ENCODE results near the gene PATJ.
"Not testable (repeated sequence)": the region's sequence is repeated elsewhere in the genome, so short reads cannot be mapped to it uniquely, and the experiment has no call there.

The PATJ gene

DNA sequence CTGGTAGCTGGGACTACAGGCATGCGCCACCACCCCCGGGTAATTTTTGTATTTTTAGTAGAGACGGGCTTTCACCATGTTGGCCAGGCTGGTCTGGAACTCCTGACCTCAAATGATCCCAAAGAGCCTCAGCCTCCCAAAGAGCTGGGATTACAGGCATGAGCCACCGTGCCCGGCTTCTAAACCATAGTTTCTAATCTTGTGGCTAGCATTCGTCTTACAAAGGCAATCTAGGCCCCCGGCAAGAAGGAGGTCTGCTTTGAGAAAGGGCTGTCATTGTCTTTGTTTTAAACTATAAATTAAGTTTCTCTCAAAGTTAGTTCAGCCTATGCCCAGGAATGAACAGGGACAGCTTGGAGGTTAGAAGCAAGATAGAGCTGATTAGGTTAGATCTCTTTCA is 442.1 kb downstream of the PATJ start:
- no peak overlapping the region for H3K4me3 ChIP-seq (ENCODE audit: low read length)
- no peak for DNase-seq (ENCODE audit: low read depth)

DNA sequence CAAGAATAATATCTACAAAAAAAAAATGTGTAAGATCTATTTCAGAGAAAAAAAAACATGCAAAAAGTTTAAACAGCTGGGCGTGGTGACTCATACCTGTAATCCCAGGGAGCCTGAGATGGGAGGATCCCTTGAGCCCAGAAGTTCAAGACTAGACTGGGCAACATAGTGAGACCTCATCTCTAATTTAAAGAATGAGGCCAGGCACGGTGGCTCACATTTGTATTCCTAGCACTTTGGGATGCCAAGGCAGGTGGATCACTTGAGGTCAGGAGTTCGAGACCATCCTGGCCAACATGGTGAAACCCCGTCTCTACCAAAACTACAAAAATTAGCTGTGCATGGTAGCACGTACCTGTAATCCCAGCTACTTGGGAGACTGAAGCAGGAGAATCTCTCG is 443.0 kb downstream of the PATJ start:
- DNase-seq (ENCODE audit: low read depth): peak; percentile 24
- H3K4me3 ChIP-seq (ENCODE audit: low read length): not testable (repeated sequence)

More for the DNA sequence above, 442.1 kb downstream of the PATJ start:
- no peak for TF ChIP-seq CTCF (IDR thresholded peaks at IDR 0.05; ENCODE audit: insufficient read depth, low read depth, low read length, missing control alignments)

DNA sequence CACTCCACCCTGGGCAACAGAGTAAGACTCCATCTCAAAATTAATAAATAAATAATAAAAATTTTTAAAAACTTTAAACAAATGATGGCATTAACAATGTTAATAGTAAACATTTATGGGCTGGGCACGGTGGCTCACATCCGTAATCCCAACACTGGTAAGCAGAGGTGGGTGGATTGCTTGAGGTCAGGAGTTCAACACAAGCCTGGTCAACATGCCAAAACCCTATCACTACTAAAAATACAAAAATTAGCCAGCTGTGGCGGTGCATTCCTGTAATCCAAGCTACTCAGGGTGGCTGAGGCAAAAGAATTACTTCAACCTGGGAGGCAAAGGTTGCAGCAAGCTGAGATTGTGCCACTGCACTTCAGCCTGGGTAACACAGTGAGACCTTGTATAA is 443.4 kb downstream of the PATJ start:
- H3K4me3 ChIP-seq (ENCODE audit: low read length): no peak overlapping the region
- TF ChIP-seq CTCF (IDR thresholded peaks at IDR 0.05; ENCODE audit: insufficient read depth, low read depth, low read length, missing control alignments): no peak
- no peak for DNase-seq (ENCODE audit: low read depth)

GRCh38 chr1:62187548-62187947 is 445.3 kb downstream of the PATJ start:
- no peak for DNase-seq (ENCODE audit: low read depth)
- no peak overlapping the region for H3K4me3 ChIP-seq (ENCODE audit: low read length)
- no peak for TF ChIP-seq CTCF (IDR thresholded peaks at IDR 0.05; ENCODE audit: insufficient read depth, low read depth, low read length, missing control alignments)

GRCh38 chr1:62188111-62188510 is 445.8 kb downstream of the PATJ start:
- TF ChIP-seq CTCF (IDR thresholded peaks at IDR 0.05; ENCODE audit: insufficient read depth, low read depth, low read length, missing control alignments): no peak
- DNase-seq (ENCODE audit: low read depth): no peak
- H3K4me3 ChIP-seq (ENCODE audit: low read length): no peak overlapping the region

GRCh38 chr1:62194651-62195544 is 452.6 kb downstream of the PATJ start, which contains the start of gene L1TD1:
TSS of gene L1TD1 (plus strand) at chr1:62194849. CDS start at chr1:62206629, 11,780 bp downstream.
- peak; percentile 57 for DNase-seq (ENCODE audit: low read depth)
- H3K4me3 ChIP-seq (ENCODE audit: low read length): peak within 1 kb of the TSS; percentile 31
- no peak for TF ChIP-seq CTCF (IDR thresholded peaks at IDR 0.05; ENCODE audit: insufficient read depth, low read depth, low read length, missing control alignments)

- no peak for DNase-seq (ENCODE audit: low read depth)
- TF ChIP-seq CTCF (IDR thresholded peaks at IDR 0.05; ENCODE audit: insufficient read depth, low read depth, low read length, missing control alignments): no peak
Observed at GRCh38 chr1:62196086-62196690, 453.9 kb downstream of the PATJ start.

More at GRCh38 chr1:62196086-62196690, 453.9 kb downstream of the PATJ start:
- no peak overlapping the region for H3K4me3 ChIP-seq (ENCODE audit: low read length)

Measured in epithelial cell of esophagus (primary cell).